GM19099 (cell line): ENCODE measurements around the gene KCNJ5.

ENCODE experiments used
- POLR2A ChIP-seq: IDR thresholded peaks from 3 replicates; pipeline ENCODE4 v1.6.1; 2011; ENCODE audit warnings: low read depth; ENCODE audit not compliant: insufficient read length; ENCODE audit errors: extremely low read depth

KCNJ5 gene

GRCh38 chr11:128901653-128902514, 10.7 kb downstream of the KCNJ5 start:
- TF ChIP-seq POLR2A = no peak

GRCh38 chr11:128902515-128903066, 11.4 kb downstream of the KCNJ5 start:
- TF ChIP-seq POLR2A = no peak

GRCh38 chr11:128903248-128904061, 12.3 kb downstream of the KCNJ5 start:
- no peak for TF ChIP-seq POLR2A

- TF ChIP-seq POLR2A = no peak
Observed at GRCh38 chr11:128904303-128904655, 13.1 kb downstream of the KCNJ5 start.

- no peak for TF ChIP-seq POLR2A
Observed at GRCh38 chr11:128904656-128905344, 13.6 kb downstream of the KCNJ5 start.

- TF ChIP-seq POLR2A = no peak
Observed at GRCh38 chr11:128905345-128906184, 14.4 kb downstream of the KCNJ5 start.

- no peak for TF ChIP-seq POLR2A
Observed at GRCh38 chr11:128906185-128907050, 15.3 kb downstream of the KCNJ5 start.

- no peak for TF ChIP-seq POLR2A
Observed at GRCh38 chr11:128907585-128907984, 16.4 kb downstream of the KCNJ5 start.

GRCh38 chr11:128908391-128909246, 17.5 kb downstream of the KCNJ5 start:
- TF ChIP-seq POLR2A = no peak

GRCh38 chr11:128909438-128910125, 18.4 kb downstream of the KCNJ5 start:
- no peak for TF ChIP-seq POLR2A

- TF ChIP-seq POLR2A = no peak
Observed at GRCh38 chr11:128910576-128910975, 19.4 kb downstream of the KCNJ5 start.

GRCh38 chr11:128911239-128911638, 20.1 kb downstream of the KCNJ5 start:
- TF ChIP-seq POLR2A = no peak
